ENCODE data around the gene TMEM88.
"Not testable (repeated sequence)": the region's sequence is repeated elsewhere in the genome, so short reads cannot be mapped to it uniquely, and the experiment has no call there.

TMEM88 gene

GRCh38 chr17:7856811-7857712, 2.2 kb downstream of the TMEM88 start, which contains the start of gene NAA38:
NAA38 (minus strand) TSS chr17:7857559; CDS start chr17:7857463, 96 bp downstream.
- WGBS, 2 experiments, result 1% methylated on average over 64 of the region's 64 CpGs
- Histone ChIP-seq H3K36me3 (ENCODE audit: control insufficient read depth, insufficient read depth, low read length) (peaks cover 12% of the 10 kb centered on the region), H3K4me3 (ENCODE audit: insufficient read depth, low read depth, low read length) (peak within 1 kb of the TSS; percentile 74), H3K27me3 (ENCODE audit: control insufficient read depth, insufficient read depth, low read length, poor library complexity, severe bottlenecking) (no peaks in the 10 kb centered on the region), H3K4me1 (ENCODE audit: control insufficient read depth, insufficient read depth, low read length) (peaks cover 25% of the 10 kb centered on the region), H3K27ac (ENCODE audit: insufficient read depth, low read depth, low read length, poor library complexity, severe bottlenecking) (peak within 1 kb of the TSS; percentile 94), H3K9me3 (ENCODE audit: control insufficient read depth, low read length) (no peaks in the 10 kb centered on the region)

GRCh38 chr17:7857713-7858521, 3.1 kb downstream of the TMEM88 start, which contains the start of gene CYB5D1:
CYB5D1 (plus strand) TSS chr17:7858003; CDS start chr17:7858135, 132 bp downstream.
- Histone ChIP-seq H3K27me3 (ENCODE audit: control insufficient read depth, insufficient read depth, low read length, poor library complexity, severe bottlenecking) (no peaks in the 10 kb centered on the region), H3K9me3 (ENCODE audit: control insufficient read depth, low read length) (no peaks in the 10 kb centered on the region), H3K4me3 (ENCODE audit: insufficient read depth, low read depth, low read length) (peak within 1 kb of the TSS; percentile 74), H3K27ac (ENCODE audit: insufficient read depth, low read depth, low read length, poor library complexity, severe bottlenecking) (peak within 1 kb of the TSS; percentile 94), H3K4me1 (ENCODE audit: control insufficient read depth, insufficient read depth, low read length) (peaks cover 23% of the 10 kb centered on the region), H3K36me3 (ENCODE audit: control insufficient read depth, insufficient read depth, low read length) (peaks cover 3% of the 10 kb centered on the region)
- 1% methylated on average over 48 of the region's 48 CpGs for WGBS, 2 experiments

GRCh38 chr17:7858522-7858810, 3.6 kb downstream of the TMEM88 start:
- no peaks in the 10 kb centered on the region for H3K9me3 ChIP-seq (ENCODE audit: control insufficient read depth, low read length)
- H3K4me1 ChIP-seq (ENCODE audit: control insufficient read depth, insufficient read depth, low read length), result peaks cover 21% of the 10 kb centered on the region
- peak overlapping the region; percentile 74 for H3K4me3 ChIP-seq (ENCODE audit: insufficient read depth, low read depth, low read length)
- H3K27me3 ChIP-seq (ENCODE audit: control insufficient read depth, insufficient read depth, low read length, poor library complexity, severe bottlenecking), result no peaks in the 10 kb centered on the region
- 5% methylated on average over 20 of the region's 20 CpGs for WGBS, 2 experiments
- peak overlapping the region; percentile 94 for H3K27ac ChIP-seq (ENCODE audit: insufficient read depth, low read depth, low read length, poor library complexity, severe bottlenecking)
- no peaks in the 10 kb centered on the region for H3K36me3 ChIP-seq (ENCODE audit: control insufficient read depth, insufficient read depth, low read length)

- Histone ChIP-seq H3K36me3 (ENCODE audit: control insufficient read depth, insufficient read depth, low read length) (no peaks in the 10 kb centered on the region), H3K4me1 (ENCODE audit: control insufficient read depth, insufficient read depth, low read length) (peaks cover 16% of the 10 kb centered on the region), H3K27me3 (ENCODE audit: control insufficient read depth, insufficient read depth, low read length, poor library complexity, severe bottlenecking) (no peaks in the 10 kb centered on the region), H3K27ac (ENCODE audit: insufficient read depth, low read depth, low read length, poor library complexity, severe bottlenecking) (no peak overlapping the region), H3K9me3 (ENCODE audit: control insufficient read depth, low read length) (no peaks in the 10 kb centered on the region), H3K4me3 (ENCODE audit: insufficient read depth, low read depth, low read length) (peak overlapping the region; percentile 74)
- 94 to 96% methylated on average over 7 to 8 of the region's 8 CpGs for WGBS, 2 experiments
Observed at GRCh38 chr17:7859028-7859427, 4.2 kb downstream of the TMEM88 start.

- peaks cover 8% of the 10 kb centered on the region for H3K4me1 ChIP-seq (ENCODE audit: control insufficient read depth, insufficient read depth, low read length)
- no peak overlapping the region for H3K4me3 ChIP-seq (ENCODE audit: insufficient read depth, low read depth, low read length)
- 48 to 55% methylated on average over 2 to 3 of the region's 3 CpGs for WGBS, 2 experiments
- no peaks in the 10 kb centered on the region for H3K9me3 ChIP-seq (ENCODE audit: control insufficient read depth, low read length)
- no peaks in the 10 kb centered on the region for H3K27me3 ChIP-seq (ENCODE audit: control insufficient read depth, insufficient read depth, low read length, poor library complexity, severe bottlenecking)
- H3K36me3 ChIP-seq (ENCODE audit: control insufficient read depth, insufficient read depth, low read length), result no peaks in the 10 kb centered on the region
- H3K27ac ChIP-seq (ENCODE audit: insufficient read depth, low read depth, low read length, poor library complexity, severe bottlenecking), result no peak overlapping the region
Observed at GRCh38 chr17:7862692-7863437, 8.0 kb downstream of the TMEM88 start.

GRCh38 chr17:7864384-7864783, 9.5 kb downstream of the TMEM88 start:
- whole genome bisulfite sequencing, 2 experiments, result 80 to 91% methylated on average over 5 of the region's 5 CpGs
- H3K27me3 ChIP-seq (ENCODE audit: control insufficient read depth, insufficient read depth, low read length, poor library complexity, severe bottlenecking); H3K36me3 ChIP-seq (ENCODE audit: control insufficient read depth, insufficient read depth, low read length); H3K4me3 ChIP-seq (ENCODE audit: insufficient read depth, low read depth, low read length); H3K9me3 ChIP-seq (ENCODE audit: control insufficient read depth, low read length); H3K27ac ChIP-seq (ENCODE audit: insufficient read depth, low read depth, low read length, poor library complexity, severe bottlenecking); H3K4me1 ChIP-seq (ENCODE audit: control insufficient read depth, insufficient read depth, low read length): not testable (repeated sequence)

- Histone ChIP-seq H3K27ac (ENCODE audit: insufficient read depth, low read depth, low read length, poor library complexity, severe bottlenecking) (no peak overlapping the region), H3K4me1 (ENCODE audit: control insufficient read depth, insufficient read depth, low read length) (no peaks in the 10 kb centered on the region), H3K4me3 (ENCODE audit: insufficient read depth, low read depth, low read length) (no peak overlapping the region), H3K36me3 (ENCODE audit: control insufficient read depth, insufficient read depth, low read length) (no peaks in the 10 kb centered on the region), H3K9me3 (ENCODE audit: control insufficient read depth, low read length) (no peaks in the 10 kb centered on the region), H3K27me3 (ENCODE audit: control insufficient read depth, insufficient read depth, low read length, poor library complexity, severe bottlenecking) (no peaks in the 10 kb centered on the region)
- 93 to 94% methylated on average over 4 of the region's 5 CpGs for WGBS, 2 experiments
Observed at GRCh38 chr17:7864995-7865650, 10.3 kb downstream of the TMEM88 start.

GRCh38 chr17:7867881-7868329, 13.0 kb downstream of the TMEM88 start:
- H3K36me3 ChIP-seq (ENCODE audit: control insufficient read depth, insufficient read depth, low read length), result no peaks in the 10 kb centered on the region
- H3K4me3 ChIP-seq (ENCODE audit: insufficient read depth, low read depth, low read length), result no peak overlapping the region
- H3K9me3 ChIP-seq (ENCODE audit: control insufficient read depth, low read length), result no peaks in the 10 kb centered on the region
- no peaks in the 10 kb centered on the region for H3K4me1 ChIP-seq (ENCODE audit: control insufficient read depth, insufficient read depth, low read length)
- 92% methylated on average over 5 of the region's 5 CpGs for WGBS, 2 experiments
- H3K27me3 ChIP-seq (ENCODE audit: control insufficient read depth, insufficient read depth, low read length, poor library complexity, severe bottlenecking), result no peaks in the 10 kb centered on the region
- no peak overlapping the region for H3K27ac ChIP-seq (ENCODE audit: insufficient read depth, low read depth, low read length, poor library complexity, severe bottlenecking)

GRCh38 chr17:7873051-7873450, 18.2 kb downstream of the TMEM88 start:
- Histone ChIP-seq H3K27ac (ENCODE audit: insufficient read depth, low read depth, low read length, poor library complexity, severe bottlenecking) (no peak overlapping the region), H3K4me3 (ENCODE audit: insufficient read depth, low read depth, low read length) (no peak overlapping the region), H3K4me1 (ENCODE audit: control insufficient read depth, insufficient read depth, low read length) (no peaks in the 10 kb centered on the region), H3K9me3 (ENCODE audit: control insufficient read depth, low read length) (no peaks in the 10 kb centered on the region), H3K36me3 (ENCODE audit: control insufficient read depth, insufficient read depth, low read length) (no peaks in the 10 kb centered on the region), H3K27me3 (ENCODE audit: control insufficient read depth, insufficient read depth, low read length, poor library complexity, severe bottlenecking) (no peaks in the 10 kb centered on the region)
- WGBS, 2 experiments, result 78 to 82% methylated on average over 4 of the region's 4 CpGs
